Activated CD8-positive, alpha-beta memory T cell treated with anti-CD3 and anti-CD28 coated beads, Interleukin-2, amount 50 U/mL, for 1 hour (primary cell): ENCODE measurements around the gene CST6.

Experiments used
- DNase-seq: peaks from one replicate; pipeline ENCODE4 v3.0.0-alpha.2; 2020; ENCODE audit errors: extremely low read depth

Gene CST6

DNA sequence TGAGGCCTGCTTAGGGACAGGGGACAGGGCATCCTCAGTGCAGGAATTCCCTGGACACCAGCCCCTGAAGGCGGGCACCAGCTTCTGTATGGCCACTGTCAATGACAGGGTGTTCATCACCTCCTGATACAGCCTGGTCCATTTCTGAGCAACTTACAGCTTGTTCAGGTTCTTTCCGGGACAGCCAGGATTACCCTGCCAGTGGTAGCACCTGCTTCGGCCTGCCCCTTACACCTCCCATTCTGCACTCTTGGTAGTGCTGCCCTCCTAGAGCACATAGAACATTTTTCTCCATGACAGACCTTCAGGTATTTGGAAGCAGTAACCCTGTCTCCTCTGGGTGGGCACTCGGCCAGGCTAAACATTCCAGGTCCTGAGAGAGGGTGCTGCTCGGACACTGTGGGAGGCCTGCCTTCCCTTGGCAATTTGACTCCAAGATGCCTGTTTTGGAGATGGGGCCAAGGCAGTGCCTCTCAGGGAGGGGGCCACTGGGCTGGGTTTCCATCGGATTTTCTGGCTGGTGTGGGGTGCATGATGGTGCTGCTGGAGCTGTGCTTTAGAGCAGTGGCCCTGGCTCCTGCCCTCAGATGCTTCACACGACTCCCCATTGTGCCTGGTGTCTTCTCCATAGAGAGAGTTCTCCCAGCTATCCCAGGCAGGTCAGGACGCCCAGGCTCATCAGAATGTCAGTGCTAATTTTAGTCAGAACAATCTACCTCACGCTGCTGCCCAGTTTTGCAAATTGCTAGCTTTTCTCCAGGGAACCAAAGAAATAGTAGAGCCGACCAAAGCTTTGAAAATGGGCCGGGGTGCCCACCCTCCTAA, 35.9 kb downstream of the CST6 start:
- DNase-seq, result no peak

DNA sequence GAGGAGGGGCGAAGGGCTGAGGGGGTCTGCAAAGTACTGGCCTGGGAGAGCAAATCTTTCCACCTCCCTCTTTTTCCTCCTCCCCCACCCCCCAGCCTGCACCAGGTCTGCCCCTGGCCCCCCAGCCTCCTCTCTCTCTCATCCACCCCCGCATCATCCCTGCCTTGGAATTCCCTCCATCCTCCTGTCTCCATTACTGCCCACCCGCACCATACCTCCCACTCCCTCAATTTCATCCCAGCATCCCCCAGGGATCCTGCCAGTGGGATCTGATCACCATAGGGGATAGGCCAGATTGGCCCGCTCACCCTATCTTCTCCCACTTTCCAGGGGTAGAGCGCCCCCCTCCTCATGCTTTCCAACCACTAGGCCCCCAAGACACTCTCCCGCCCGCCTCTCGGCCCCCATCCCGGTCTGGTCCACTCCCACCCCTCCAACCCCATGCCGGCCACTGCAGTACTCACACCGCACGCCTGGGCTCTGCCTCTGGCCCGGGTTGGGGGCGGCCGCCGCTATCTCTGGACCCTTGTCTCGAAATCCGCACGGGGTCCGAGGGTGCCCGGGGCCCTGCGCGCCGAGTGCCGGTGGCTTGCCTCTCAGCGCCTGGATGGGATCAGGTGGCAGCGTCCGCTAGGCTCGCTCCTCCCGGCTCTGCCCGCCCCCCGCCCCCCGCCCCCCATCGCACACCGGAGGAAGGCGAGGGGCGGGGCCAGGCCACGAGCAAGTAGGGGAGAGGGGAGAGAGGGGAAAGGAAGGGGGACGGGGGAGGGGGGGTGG, 36.9 kb downstream of the CST6 start, which contains the start of gene GAL3ST3:
TSS of gene GAL3ST3 (minus strand) at position 615 of the 777 bp plus-strand sequence. CDS start 3,746 bp downstream, outside the sequence.
- no peak for DNase-seq

DNA sequence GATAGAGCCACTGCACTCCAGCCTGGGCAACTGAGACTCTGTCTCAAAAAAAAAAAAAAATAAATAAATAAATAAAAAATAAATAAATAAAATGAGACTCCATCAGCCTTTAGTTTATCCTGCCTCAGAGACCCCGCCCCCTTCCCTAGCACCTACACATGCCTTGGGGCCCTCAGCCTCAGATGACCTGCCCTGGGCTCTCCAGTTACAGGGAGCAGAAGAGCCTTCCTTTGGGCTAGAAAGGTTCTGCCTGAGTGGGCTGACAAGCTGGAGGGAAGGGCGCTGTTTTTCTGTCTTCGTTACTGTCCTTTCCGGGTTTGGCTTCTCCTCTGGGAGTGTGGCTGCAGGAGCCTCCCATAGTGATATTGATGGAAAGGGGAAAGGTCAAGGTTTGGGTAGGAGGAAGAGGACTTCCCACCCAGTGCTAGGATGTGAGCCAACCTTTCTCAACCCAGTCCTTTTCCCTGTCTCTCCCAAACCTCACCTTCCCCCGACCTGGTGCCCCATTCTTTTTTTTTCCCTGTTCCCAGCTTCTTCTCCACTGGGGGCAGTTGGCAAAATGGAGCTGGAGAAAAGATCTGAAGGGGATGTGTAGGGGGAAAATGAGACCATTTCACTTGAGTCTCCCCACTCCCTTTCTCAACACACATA, 38.9 kb downstream of the CST6 start:
- no peak for DNase-seq

DNA sequence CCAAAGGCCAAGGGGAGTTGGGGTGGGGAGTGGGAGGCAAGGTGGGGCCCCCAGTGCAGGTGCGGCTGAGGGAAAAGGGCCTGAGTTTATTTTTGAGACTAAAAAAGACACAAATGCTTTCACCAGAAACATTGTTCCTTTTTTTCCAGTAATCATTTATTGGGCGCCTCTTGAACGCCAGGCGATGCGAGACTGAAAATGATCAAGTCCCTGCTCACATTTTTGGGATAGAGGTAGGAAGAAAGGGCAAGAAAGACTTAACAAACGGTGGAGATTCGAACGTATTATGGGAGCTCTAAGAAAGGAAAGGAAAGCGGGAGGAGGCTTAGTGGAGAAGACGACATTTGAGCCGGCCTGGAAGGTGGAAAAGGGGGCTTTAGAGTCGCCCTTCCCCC, 39.6 kb downstream of the CST6 start:
- no peak for DNase-seq

DNA sequence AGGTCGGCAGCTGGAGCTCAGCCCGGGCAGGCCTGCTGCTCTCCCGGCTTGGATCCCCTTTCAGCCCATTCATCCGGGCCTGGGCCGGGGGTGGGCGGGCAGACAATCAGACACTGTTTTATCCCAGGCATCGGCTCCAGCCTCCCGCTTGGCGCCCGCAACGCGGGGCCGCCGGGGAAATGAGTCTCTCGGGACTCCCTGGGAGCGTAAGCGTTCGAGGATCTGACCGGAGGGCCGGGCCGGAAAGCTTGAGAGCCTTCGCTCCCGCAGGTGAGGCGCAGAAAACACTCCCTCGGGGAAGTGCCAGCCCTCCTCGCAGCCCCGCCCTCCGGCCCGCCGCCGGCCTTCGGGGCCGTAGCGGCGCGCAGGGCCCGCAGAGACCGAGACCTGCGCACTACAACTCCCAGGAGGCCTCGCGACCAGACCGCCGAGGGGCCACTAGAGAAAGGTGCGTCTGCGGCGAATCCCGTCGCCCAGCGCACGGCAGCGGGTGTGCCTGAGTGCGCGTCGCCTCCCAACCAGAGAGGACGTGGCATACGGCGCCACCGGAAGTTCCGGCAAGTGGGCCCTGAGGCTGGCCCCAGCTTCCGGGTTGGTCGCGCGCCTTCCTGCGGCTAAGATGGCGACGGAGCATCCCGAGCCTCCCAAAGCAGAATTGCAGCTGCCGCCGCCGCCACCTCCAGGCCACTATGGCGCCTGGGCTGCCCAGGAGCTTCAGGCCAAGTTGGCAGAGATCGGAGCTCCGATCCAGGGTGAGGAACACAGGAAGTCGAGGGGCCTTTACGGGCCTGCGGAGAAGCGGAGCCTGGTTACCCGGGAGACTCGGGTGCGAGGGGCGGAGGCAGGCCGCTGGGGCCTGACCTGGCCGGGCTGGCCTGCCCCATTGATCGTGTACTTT, 40.2 kb downstream of the CST6 start, which contains the start of gene SF3B2:
TSS of gene SF3B2 (plus strand) at position 599 of the 898 bp plus-strand sequence. CDS start at position 620, 21 bp downstream.
- DNase-seq, result peak; percentile 87

DNA sequence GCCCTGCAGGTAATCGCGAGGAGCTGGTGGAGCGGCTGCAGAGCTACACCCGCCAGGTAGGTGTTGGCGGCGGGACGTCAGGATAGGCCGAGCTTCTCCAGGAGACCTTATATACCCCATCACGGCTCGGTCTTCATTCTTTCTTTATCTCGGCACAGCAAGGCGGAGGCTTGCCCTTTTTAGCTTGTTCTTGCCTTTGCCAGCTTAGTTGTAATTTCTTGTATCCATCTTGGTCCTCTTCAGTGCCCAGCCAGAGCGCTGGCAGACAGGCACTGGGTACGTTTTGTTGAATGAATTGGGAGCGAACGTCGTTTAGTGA, 40.8 kb downstream of the CST6 start:
- no peak for DNase-seq

DNA sequence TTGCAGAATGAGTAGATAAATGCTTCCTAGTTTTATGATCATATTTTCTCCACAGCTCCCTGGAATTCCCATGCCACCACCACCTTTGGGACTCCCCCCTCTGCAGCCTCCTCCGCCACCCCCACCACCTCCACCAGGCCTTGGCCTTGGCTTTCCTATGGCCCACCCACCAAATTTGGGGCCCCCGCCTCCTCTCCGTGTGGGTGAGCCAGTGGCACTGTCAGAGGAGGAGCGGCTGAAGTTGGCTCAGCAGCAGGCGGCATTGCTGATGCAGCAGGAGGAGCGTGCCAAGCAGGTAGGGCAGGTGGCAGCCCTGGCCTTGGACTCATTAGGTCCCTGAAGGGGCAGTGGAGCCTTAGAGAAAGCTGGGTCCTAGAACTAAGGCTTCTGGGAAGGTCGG, 43.2 kb downstream of the CST6 start:
- DNase-seq, result no peak

DNA sequence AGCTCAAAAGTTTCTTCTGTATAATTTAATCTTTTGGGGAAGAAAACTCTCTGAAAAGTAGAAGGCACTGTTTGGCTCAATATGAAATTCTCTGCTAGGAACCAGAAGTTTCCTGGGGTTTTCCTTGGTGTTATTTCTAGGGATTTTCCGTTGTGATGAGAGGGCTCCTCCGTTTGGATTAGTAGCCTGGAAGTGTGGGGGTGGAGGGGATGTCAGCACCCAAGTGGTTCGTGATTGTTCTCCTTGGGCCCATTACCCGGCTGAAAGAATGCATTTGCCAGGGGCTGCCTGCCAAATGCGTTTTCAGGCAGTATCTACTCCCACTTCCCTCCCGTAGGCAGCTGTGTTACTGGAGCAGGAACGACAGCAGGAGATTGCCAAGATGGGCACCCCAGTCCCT, 44.7 kb downstream of the CST6 start:
- DNase-seq, result no peak

DNA sequence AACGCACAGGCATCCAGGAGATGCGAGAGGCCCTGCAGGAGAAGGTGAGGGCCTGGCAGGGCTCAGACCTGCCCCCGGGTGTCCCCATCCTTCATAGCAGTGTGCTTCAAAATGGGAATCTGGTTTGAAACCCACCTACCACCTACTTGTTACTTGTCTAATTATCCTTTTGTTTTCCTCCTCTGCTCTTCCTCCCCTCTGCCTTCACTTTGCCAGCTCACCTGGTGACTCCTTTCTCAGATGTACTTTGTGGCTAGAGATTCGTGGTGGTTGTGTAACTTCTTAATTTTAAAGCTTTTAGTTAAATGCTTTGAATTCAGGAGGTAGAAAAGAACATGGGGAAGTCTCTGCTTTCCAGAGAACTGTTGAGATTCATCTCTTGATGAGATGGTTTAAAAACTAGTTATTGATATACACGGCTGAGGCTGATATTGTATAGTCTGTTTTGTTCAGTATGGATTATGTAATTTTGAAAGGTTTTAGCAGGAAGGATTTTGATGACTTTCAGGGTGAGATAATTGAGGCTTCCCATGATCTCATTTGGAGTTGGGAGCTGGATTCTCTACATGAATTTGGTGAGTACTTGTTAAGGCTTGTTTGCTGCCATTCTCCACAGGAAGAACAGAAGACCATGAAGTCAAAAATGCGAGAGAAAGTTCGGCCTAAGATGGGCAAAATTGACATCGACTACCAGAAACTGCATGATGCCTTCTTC, 48.3 kb downstream of the CST6 start:
- DNase-seq, result no peak

DNA sequence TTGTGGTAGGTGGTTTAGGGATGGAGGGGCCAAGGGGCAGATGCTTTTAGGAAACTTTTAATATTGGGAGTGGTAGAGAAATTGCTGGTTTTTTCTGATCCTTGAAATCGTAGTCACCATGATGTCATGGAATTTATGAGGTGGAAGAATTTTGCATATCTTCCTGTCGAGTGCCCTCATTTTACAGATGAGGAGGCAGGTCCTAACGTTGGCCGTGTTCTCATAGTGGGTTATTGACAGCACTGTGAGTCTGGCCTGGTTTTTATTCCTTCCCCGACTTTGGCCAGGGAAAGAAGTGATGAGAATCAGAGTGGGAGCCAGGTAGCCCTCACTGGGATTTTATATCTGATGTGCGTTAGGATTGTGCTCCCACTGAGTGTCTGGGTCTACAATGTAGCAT, 49.5 kb downstream of the CST6 start:
- DNase-seq, result no peak

DNA sequence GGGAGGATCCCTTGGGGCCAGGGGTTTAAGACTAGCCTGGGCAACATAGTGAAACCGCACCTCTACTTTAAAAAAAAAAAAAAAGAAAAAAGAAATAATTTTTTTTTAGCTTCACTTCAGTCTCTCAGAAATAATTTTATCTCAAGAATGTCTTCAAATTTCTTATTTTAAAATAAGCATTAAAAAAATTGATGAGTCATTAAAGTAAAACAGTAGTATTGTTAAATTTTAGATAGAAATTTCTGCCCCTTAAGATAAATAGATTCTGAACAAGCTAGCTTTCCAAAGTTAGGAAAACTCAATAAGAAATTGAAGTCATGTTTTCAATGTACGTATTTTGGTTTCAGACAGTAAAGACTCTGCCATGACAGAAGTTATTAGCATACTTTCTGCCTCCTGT, 50.6 kb downstream of the CST6 start:
- DNase-seq, result no peak
